Ovary (tissue), 3 donors: ENCODE measurements around the gene CROCC.

ENCODE experiments used
- EP300 ChIP-seq: sonication (generic); formaldehyde crosslinking; IDR thresholded peaks from one replicate; pipeline ENCODE4 v1.6.1; 2017; ENCODE audit warnings: antibody characterized with exemption
- POLR2A ChIP-seq: fragments of 450-650 bp; IDR thresholded peaks from one replicate; pipeline ENCODE4 v1.6.1; 2017; ENCODE audit warnings: antibody characterized with exemption, mild to moderate bottlenecking, moderate library complexity
- TF ChIP-seq, protein P1 (sequence below), 3 donors: fragments of 450-650 bp in 2 of 3; fragments of 200-600 bp in 1 of 3; IDR thresholded peaks; one replicate each; pipeline versions ENCODE4 v1.5.1 to v1.8.0; 2016 to 2022; ENCODE audit warnings: antibody characterized with exemption in 3 of 3, mild to moderate bottlenecking in 1 of 3
- donor health status: DM: no; HTN: no; CAD: no.

DNA sequence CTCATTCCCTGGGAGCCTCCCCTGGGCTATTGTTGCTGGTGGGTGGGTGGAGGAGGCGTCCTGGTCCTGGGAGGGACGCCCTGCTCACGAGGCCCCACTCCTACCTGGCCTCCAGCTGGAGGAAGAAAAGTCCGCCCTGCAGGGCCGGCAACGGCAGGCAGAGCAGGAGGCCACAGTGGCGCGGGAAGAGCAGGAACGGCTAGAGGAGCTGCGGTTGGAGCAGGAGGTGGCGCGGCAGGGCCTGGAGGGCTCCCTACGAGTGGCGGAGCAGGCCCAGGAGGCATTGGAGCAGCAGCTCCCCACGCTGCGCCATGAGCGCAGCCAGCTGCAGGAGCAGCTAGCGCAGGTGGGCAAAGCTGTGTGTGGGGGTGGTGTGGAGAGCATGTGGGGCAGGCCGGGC is 24.9 kb downstream of the CROCC start:
- TF ChIP-seq EP300 (no peak), POLR2A (no peak)
- TF ChIP-seq, protein P1, sequence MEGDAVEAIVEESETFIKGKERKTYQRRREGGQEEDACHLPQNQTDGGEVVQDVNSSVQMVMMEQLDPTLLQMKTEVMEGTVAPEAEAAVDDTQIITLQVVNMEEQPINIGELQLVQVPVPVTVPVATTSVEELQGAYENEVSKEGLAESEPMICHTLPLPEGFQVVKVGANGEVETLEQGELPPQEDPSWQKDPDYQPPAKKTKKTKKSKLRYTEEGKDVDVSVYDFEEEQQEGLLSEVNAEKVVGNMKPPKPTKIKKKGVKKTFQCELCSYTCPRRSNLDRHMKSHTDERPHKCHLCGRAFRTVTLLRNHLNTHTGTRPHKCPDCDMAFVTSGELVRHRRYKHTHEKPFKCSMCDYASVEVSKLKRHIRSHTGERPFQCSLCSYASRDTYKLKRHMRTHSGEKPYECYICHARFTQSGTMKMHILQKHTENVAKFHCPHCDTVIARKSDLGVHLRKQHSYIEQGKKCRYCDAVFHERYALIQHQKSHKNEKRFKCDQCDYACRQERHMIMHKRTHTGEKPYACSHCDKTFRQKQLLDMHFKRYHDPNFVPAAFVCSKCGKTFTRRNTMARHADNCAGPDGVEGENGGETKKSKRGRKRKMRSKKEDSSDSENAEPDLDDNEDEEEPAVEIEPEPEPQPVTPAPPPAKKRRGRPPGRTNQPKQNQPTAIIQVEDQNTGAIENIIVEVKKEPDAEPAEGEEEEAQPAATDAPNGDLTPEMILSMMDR (IDR thresholded peaks at IDR 0.05) = no peak
